Muscle of back (tissue), 11 donors: ENCODE data around the gene DNAJC8. TPM values are rescaled to one million over a fixed set of nuclear protein-coding genes. Genes with fewer than 3 reads are reported as not detected.

Experiments used
- DNase-seq, 3 donors: peaks; one replicate each; pipeline versions ENCODE4 v3.0.0 to v3.0.0-alpha.2; 2013
- polyA plus RNA-seq, 10 donors: library from polyadenylated mRNA; unstranded; fragments of 120-200 nt; gene quantifications; one replicate each; pipeline ENCODE4 v1.2.1, GENCODE V29; 2013; ENCODE audit not compliant: insufficient read length in 10 of 10

DNAJC8 gene
- polyA plus RNA-seq, 10 donors: 76.1 to 98.4 (median 83.6) TPM

DNA sequence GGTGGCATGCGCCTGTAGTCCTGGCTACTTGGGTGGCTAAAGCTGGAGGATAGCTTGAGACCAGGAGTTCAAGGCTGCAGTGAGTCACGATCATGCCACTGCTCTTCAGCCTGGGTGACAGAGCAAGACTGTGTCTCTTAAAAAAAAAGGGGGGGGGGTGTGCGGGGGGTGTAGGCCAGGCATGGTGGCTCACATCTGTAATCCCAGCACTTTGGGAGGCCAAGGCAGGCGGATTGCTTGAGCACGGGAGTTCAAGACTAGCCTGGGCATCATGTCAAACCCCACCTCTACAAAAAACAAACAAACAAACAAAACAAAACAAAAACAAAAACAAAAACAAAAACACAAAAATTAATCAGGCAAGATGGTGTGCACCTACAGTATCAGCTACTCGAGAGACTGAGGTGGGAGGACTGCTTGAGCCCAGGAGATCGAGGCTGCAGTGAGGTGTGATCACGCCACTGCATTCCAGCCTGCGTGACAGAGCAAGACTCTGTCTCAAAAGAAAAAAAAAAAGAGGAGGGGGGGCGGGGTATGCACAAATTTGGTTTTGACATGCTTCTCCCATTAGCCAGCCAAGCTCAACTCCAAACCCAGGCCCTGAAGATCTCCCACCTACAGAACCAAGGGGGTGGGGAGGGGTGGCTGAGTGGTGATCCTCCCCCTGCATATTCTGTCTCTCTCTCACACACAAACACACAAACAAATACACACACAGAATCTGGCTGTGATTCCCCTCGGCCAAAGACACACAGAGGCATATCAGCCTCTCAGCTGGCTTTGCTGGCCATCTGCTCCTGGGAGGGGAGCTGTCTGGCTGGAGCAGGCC, 59.5 kb downstream of the DNAJC8 start:
- peak in 2 of 3 donors; percentile 37 to 70 for DNase-seq

DNA sequence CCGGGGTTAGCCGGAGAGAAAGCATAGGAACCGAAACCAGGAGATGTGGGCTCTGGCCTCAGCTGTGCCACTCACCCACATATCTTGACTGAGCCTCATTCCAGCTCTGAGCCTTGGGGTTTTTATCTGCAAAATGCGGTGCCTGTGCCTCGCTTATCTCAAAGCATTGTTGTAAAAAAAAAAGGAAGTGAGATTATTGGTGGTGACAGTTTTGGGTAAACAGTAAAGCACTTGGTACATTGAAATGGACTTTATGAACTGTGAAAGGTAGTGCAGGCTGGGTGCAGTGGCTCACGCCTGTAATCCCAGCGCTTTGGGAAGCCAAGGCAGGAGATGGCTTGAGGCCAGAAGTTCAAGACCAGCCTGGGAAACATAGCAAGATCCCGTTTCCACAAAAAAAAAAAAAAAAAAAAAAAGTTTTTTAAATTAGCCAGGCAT, 60.1 kb downstream of the DNAJC8 start:
- DNase-seq: peak in 1 of 3 donors; percentile 32

DNA sequence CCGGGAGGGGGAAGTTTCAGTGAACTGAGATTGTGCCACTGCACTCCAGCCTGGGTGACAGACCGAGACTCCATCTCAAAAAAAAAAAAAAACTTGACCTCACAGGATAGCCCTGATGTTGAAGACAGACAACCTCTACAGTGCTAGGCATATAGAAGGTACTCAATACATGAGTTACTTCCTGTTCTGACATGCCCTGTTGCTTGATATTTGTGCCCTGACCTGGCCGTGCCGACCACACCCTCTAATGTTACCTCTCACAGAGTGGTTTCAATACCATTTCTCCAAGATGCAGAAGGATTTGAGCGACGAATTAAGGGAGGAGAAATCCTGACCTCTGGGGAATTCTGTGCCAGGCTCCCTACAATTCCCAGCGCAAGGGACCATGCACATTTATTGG, 61.6 kb downstream of the DNAJC8 start:
- DNase-seq: no peak

DNA sequence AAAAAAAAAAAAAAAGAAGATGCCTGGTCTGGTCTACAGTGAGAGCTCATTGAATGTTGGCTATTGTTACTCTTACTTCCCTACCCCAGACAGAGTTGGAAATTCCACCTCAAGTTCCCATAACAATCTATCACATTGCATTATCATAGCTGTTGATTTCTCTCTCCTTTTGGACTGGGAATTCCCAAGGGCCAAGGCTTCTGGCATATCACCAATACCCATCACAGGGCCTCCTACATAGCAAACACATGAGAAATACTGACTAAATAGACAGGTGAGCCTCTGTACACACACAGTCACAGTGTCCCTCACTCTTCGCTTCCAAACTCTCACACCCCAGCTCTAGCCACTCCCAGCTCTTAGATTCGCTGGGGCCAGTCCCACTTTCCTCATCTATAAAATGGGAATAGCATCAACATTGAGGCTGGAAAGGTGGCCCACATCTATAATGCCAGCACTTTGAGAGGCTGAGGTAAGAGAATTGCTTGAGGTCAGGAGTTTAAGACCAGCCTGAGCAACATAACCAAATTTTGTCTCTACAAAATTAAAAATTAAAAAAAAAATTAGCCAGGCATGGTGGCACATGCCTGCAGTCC, 62.7 kb downstream of the DNAJC8 start:
- DNase-seq: no peak

DNA sequence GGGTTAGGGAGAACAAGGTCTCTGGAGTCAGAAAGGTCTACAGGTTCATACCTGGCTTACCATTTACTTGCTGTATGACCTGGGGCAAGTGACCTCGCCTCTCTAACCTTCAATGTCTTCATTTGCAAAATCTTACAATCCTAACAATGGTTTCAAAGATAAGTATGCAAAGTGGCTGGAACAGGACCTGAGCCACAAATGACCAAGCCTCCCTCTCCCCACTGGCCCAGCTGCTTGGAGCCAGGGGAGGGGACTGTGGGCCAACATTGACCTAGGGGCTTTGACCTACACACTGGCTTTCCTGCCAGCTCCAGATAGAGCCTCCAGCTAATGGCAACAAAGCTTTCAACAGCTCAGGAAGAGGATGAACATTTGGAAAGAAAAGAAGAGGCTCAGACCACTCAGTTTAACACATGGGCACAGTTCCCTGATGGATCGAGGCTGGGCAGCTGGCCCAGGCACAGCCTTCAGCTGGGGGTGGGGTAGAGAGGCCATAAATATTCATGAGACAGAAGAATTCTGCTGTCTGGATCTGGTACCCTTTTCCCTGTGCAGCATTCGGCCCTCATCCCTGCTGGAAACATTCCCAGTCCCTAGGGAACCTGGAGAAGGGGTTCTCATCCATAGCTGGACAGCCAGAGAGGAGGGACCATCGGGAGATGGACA, 69.2 kb downstream of the DNAJC8 start:
- DNase-seq: peak in 1 of 3 donors; percentile 32

DNA sequence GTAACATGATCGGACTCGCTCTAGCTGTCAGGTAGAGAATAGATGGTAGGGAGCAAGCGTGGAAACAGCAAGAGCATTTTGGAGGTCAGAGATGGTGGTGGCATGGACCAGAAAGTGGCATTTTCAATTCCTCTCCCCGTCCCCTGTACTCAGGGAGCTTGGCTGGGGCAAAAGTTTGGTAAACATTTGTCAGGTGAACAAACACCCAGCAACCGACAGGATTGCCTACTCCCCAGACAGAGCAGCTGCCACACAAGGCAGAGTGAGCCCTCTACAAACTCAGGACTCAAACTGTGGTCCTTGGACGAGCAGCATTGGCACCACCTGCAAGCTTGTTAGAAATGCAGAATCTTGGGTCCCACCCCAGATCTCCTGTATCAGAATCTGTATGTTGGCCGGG, 70.7 kb downstream of the DNAJC8 start:
- DNase-seq: no peak

DNA sequence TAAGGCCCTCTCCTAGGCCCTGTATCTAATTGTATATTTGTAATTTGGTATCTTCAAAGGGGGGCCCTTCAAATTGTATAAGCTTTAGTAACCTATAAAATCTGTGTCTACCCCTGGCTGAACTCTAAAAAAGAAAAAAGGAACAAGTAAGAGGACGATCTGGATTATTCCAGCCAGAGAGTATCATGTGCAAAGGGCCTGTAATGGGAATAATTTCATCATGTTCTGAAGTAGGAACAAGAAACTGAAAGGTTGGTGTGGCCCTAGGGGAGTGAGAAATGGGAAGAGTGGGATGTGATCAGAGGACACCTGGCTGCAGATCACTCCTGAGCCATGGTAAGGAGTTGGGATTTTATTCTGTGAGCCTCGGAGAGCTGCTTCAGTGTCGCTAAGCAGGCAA, 71.1 kb downstream of the DNAJC8 start:
- no peak for DNase-seq

DNA sequence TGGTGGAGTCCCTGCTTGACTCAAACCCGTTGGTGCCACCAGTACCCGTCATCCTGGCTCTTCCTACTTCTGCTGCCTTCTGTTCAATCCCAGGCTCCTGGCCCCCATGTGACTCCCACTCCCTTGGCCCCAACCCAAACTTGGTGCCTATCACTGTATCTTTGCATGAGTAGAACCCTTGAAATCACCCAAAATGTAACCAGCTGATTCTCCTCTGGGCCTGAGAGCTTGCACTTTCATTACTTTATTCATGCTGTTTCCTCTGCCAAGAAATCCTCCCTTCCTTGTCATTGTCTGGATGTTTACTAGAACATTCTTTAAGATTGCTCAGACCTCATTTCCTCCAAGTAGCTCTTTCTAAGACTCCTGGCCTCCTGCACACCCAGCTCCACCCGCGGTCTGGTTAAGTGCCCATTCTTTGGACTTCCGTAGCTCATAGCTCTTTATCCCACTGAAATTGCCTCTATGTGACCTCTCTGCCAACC, 72.0 kb downstream of the DNAJC8 start:
- no peak for DNase-seq

DNA sequence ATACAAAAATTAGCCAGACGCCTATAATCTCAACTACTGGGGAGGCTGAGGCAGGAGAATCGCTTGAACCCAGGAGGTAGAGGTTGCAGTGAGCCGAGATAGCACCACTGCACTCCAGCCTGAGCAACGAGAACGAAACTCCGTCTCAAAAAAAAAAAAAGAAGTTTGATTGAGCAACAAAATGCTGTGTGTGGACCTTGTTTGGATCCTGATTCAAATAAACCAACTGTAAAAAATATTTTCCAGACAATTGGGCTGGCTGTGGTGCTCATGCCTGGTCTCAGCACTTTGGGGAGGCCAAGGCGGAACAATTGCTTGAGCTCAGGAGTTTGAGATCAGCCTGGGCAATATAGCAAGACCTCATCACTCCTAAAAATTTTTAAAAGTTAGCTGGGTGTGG, 73.1 kb downstream of the DNAJC8 start:
- no peak for DNase-seq

DNA sequence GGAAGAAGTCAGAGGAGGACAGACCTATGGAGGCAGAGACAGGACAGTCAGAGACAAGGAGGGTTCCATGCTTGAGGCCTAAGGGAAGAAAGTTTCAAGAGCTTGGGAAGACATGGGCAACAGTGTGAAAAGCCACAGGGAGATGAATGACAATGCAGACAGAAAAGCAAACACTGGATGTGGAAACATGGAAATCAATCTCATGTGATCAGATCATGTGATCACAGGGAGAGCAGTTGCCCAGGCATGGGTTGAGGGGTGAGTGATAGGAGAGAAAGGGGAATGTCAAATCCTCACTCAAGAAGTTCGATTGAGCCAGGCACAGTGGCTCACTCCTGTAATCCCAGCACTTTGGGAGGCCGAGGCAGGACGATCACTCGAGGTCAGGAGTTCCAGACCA, 73.6 kb downstream of the DNAJC8 start:
- no peak for DNase-seq

DNA sequence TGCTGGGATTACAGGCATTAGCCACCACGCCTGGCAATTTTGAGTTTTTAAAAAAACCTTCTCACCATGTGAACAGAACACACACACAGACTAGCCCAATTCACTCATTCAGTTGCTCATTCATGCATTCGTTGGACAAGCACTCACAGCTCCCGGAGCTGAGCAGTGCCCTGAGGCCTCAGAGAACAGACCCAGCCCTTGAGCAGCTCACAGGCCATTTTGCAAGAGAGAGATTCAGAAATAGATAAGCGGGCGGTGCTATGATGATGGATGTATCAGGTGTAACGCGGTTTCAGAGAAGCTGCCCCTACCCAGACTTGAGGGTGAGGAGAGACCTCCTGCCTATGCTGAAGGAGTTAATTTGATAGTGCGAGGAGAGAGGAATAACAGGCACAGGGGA, 74.9 kb downstream of the DNAJC8 start:
- no peak for DNase-seq

DNA sequence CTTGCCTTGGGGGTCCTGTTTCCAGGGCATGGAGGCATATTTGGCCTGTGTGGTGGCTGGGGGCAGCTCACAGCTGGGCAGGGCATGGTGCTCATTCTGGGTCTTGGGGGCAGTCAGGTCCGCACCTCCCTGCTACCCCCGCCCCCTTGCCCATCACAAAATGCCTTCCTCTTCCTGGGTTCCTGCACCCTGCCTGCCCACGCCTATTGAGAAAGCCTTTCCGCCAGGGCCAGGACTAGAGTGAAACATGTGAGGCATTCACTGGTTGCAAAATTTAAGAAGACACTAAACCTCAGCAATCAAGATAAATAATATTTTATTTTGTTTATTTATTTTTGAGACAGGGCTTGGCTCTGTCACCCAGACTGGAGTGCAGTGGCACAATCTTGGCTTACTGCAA, 76.0 kb downstream of the DNAJC8 start:
- no peak for DNase-seq

DNA sequence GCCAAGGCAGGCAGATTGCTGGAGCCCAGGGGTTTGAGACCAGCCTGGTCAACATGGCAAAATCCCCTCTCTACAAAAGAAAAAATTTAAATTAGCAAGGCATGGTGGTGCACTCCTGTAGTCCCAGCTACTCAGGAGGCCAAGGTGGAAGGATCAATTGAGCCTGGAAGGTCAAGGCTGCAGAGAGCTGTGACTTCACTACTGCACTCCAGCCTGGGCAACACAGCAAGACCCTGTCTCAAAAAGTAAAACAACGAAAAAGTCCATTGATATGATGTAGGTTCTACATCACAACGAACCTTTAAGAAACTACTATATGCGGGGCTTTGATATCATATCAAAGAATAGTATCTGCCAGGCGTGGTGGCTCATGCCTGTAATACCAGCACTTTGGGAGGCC, 77.2 kb downstream of the DNAJC8 start:
- DNase-seq: no peak

DNA sequence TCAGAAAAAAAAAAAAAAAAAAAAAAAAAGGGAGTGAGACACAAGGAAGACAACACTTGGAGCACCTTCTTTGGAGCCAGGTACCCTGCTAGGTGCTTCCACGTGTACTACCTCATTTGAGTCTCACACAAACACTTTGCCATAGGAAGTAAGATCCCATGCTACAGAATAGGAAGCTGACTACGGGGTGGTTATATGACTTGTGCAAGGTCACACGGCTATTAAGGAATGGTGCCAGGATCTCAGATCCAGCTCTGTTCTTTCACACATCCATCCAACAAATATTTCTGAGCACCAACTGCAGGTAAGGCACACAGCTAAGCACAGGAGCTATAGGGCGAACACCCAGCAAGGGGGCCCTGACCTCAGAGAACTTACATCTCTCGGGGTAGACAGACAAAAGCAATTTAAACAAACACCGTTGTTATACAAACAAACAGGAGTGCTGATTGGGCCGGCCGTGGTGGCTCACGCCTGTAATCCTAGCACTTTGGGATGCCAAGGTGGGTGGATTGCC, 78.7 kb downstream of the DNAJC8 start:
- no peak for DNase-seq

Other genes starting within 250 kb of the DNAJC8 start
- gene EYA3, start 144.4 kb downstream of the DNAJC8 start, polyA plus RNA-seq: 10 to 100 TPM; 13.1 to 23.1 (median 17.5) TPM
- gene PTAFR, start 56.3 kb downstream of the DNAJC8 start, polyA plus RNA-seq: 1 to 10 TPM; 1.5 to 2.6 (median 2.0) TPM
- gene ATP5IF1, start 3.1 kb upstream of the DNAJC8 start, polyA plus RNA-seq: 100 to 1,000 TPM in 2 of 10 donors, 10 to 100 TPM in 8; 69.0 to 104 (median 76.6) TPM
- 1 to 10 TPM; 2.3 to 4.3 (median 3.5) TPM for gene SESN2, start 26.5 kb upstream of the DNAJC8 start, polyA plus RNA-seq
- 10 to 100 TPM; 11.0 to 15.9 (median 12.9) TPM for gene MED18, start 96.0 kb upstream of the DNAJC8 start, polyA plus RNA-seq
- 10 to 100 TPM; 22.1 to 35.7 (median 27.7) TPM for gene PHACTR4, start 136.7 kb upstream of the DNAJC8 start, polyA plus RNA-seq